Measurements from ENCODE around the gene CHRNE.
"Not testable (repeated sequence)": the region's sequence is repeated elsewhere in the genome, so short reads cannot be mapped to it uniquely, and the experiment has no call there.

The CHRNE gene

DNA sequence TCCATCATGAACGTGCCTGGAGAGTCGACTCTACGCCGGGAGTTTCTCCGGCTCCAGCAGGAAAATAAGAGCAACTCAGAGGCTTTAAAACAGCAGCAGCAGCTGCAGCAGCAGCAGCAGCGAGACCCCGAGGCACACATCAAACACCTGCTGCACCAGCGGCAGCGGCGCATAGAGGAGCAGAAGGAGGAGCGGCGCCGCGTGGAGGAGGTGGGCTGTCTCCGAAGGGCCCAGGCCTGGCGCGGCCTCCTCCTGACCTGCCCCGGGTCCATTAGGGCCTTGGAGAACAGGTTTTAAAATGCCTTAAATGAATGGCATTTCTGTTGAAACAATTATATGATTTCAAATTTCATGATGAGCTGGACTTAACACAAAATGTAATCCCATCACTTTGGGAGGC, 15.3 kb downstream of the CHRNE start:
- DNase-seq (ENCODE audit: low spot score) = no peak

DNA sequence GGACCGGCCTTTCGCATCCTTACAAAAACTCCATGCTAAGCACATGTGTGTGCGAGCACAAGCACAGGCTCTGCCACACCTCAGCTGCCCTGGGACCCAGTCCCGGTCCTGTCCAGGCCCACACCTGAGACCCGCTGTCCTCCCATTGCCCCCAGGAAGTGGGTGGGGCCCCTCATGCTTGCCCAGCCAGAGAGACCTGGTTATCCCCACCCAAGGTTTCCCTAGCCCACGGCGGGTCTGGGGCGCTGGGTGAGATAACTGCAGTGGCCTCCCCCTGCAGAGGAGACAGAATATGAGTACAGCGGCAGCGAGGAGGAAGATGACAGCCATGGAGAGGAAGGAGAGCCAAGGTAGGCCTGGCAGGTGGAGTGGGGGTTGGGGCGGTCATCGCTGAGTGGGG, 16.1 kb downstream of the CHRNE start:
- DNase-seq (ENCODE audit: low spot score) = no peak

DNA sequence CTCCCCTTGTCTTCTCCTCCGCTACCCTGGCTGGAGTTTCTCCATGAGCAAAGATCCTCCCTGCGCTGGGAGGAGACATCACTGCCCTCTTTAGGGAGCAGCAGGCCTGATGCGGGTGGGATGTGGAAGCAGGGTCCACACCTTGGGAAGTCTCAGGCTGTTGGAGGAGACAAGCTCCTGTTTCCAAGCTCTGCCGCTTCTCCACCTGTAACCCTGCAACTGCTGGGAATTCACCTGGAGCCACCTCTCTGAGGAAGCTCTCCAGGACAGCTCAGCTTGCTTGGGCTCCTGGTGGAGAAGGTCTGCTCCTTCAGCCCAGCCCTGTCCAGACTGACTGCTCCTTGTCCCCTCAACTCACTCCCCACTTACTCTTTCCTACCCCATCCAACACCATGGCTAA, 18.4 kb downstream of the CHRNE start:
- no peak for DNase-seq (ENCODE audit: low spot score)

DNA sequence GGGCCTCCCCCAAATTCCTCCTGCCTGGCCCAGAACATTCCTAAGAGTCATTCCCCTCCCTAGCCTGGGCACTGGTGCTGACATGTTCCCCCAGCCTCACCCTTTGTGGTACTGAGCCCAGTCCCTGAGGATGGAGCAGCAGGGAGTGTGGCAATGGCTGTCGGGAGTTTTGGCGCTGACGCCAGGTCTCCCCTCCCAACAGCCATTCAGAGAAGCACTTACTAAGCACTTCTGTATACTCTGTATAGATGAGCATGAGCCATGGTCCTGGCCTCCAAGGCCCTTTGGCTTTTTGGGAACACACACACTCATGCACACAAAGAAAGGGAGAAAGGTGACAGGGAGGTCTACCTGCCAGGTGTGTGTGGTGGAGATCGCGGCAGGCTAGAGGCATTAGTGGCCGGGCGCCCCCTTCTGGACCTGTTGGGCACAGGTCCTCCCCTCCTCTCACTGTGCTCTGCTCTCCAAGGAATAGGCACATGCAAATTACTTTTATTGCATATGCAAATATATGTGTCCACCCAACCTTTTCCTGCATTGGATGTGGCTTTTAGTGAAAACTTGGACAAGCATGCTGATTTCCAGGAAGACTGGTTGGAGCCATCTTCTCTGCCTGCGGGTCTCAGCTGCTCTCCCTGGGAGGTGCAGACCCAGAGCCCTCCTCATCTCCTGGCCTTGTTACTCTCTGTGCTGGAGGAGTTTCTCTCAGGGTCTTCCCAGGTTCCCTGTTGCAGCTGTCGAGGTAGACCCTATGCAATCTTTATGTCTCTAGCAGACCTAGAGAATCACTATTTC, 20.9 kb downstream of the CHRNE start:
- DNase-seq (ENCODE audit: low spot score) = peak; percentile 61

DNA sequence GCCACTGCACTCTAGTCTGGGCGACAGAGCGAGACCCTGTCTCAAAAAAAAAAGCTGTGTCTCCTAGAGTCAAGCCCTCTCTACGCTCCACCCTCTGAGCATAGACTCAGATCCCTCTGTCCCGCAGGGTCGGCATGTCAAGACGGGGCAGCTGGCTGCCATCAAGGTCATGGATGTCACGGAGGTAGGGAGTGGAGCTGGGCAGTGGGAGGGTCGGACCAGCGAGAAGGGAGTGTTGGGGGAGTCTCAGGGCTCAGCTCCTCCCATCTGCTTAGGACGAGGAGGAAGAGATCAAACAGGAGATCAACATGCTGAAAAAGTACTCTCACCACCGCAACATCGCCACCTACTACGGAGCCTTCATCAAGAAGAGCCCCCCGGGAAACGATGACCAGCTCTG, 22.0 kb downstream of the CHRNE start:
- DNase-seq (ENCODE audit: low spot score) = no peak

DNA sequence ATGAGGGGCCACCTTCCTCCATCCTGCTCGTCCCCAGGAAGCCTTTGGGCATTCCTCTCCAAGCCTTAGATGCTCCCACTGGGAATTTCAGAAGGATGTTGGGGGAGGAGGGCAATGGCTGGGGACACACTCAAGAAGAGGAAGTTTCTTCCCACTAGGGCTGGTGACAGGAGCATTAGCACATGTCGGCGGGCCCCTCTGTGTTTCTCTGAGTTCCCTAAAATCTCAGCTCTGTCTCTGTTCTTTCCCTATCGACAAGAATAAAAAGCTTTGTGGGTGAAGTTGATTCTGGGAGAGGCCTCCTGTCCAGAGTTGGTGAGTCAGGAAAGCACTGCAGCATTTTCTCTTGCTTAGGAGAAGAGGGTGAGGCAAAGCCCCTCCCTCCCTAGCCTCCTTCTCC, 23.3 kb downstream of the CHRNE start:
- no peak for DNase-seq (ENCODE audit: low spot score)

DNA sequence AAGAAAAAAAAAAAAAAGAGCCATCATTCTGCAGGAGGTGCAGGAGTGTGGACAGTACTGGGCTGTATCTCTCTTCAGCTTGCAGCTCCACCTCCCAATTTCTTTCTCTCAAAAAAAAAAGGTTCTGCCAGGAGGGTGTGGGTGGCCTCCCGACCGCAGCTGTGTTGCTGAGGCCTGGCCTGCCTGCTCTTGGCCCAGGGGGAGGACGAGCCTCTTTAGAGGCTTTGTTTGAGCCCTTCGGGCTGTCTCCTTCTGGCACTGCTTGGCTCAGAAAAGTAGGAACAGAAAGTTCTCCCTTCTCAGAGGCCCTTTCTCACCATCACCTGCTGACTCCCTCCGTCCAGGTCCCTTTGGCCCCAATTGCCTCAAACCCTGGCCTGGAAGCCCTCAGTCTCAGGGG, 25.8 kb downstream of the CHRNE start:
- no peak for DNase-seq (ENCODE audit: low spot score)

DNA sequence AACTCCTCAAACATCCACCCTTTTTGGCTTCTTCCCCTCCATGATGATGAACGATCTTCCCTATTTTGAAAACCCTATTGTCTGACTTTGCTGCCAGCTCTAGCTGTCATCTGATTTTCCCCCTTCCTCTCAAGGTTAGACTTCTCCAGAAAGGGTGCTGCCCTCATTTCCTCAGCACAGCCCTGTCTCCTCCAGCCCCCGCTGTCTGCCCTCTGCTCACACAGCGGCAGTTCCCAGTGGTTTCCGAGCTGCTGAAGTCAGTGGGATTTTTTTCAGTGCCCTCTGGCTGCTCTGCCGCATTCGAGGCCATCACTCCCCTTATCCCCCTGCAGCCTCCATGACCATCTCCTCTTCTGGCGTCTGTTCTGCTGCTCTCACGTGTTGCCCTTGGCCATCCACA, 30.1 kb downstream of the CHRNE start:
- no peak for DNase-seq (ENCODE audit: low spot score)

DNA sequence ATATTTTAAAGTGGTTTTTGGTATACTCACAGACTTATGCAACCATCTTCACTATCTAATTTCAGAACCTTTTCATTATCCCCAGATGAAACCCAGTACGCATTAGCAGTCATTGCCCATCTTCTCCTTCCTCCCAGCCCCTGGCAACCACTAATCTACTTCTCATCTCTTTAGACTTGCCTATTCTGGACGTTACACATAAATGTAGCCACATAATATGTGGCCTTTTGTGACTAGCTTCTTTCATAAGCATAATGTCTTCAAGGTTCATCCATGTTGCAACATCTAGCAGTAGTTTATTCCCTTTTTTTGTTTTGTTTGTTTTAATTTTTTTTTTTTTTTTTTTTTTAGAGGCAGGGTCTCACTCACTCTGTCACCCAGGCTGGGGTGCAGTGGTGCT, 32.0 kb downstream of the CHRNE start:
- DNase-seq (ENCODE audit: low spot score) = no peak

DNA sequence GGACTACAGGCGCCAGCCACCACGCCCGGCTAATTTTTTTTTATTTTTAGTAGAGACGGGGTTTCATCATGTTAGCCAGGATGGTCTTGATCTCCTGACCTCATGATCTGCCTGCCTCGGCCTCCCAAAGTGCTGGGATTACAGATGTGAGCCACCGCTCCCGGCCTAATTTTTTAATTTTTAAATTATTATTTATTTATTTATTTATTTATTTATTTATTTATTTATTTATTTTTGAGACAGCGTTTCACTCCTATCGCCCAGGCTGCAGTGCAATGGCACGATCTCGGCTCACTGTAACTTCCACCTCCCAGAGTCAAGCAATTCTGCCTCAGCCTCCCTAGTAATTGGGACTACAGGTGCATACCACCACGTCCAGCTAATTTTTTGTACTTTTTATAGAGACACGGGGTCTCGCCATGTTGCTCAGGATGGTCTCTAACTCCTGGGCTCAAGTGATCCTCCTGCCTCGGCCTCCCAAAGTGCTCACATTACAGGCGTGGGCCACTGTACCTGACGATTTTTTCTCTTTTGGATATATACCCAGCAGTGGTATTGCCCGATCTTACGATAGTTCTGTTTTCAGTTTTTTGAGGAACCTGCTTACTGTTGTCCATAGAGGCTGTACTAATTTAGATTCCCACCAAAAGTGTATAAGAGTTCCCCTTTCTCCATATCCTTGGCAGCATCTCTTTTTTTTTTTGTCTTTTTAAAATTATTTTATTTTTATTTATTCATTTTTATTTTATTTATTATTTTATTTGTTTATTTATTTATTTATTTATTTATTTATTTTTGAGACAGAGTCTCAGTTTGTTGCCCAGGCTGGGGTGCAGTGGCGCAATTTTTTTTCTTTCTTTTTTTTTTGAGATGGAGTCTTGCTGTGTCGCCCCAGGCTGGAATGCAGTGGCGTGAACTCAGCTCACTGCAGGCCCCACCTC, 33.6 kb downstream of the CHRNE start:
- DNase-seq (ENCODE audit: low spot score) = not testable (repeated sequence)

DNA sequence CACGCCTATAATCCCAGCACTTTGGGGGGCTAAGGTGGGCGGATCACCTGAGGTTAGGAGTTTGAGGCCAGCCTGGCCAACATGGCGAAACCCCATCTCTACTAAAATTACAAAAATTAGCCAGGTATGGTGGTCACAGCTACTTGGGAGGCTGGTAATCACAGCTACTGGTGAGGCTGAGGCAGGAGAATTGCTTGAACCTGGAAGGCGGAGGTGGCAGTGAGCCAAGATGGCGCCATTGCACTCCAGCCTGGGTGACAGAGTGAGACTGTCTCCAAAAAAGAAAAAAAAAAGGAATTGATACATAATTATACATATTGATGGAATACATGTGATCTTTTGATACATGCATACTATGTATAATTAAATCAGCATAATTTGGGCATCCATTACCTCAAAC, 35.4 kb downstream of the CHRNE start:
- DNase-seq (ENCODE audit: low spot score) = not testable (repeated sequence)

DNA sequence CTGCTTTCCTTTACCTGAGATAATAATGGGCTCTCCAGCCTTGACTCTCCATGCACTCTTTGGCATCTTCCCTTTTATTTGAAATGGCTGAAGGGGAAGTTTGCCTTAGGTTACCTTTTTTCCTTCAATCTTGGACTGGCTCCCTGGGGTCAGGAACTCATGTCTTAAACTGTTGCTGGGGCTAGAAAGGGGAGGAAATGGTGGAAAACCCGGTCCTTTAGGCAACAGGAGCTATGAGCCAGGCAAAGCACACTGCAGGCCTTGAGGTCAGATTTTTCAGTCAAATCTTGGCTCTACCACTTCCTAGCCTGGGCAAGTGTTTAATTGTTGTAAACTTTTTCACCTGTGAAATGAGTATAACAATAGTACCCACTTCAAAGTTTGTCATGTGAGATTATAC, 39.6 kb downstream of the CHRNE start:
- DNase-seq (ENCODE audit: low spot score) = no peak

DNA sequence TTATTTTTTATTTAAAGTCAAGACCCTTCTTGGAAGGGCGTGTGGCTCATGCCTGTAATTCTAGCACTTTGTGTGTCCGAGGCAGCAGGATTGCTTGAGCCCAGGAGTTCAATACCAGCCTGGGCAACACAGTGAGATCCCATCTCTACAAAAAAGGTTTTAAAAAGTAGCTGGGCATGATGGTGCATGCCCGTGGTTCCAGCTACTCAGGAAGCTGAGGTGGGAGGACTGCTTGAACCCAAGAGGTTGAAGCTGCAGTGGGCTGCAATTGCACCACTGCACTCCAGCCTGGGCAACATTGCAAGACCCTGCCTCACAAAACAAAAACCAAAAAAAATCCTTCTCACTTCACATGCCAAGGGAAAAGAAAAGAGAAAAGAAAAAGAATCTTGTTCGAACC, 40.2 kb downstream of the CHRNE start:
- DNase-seq (ENCODE audit: low spot score) = no peak

DNA sequence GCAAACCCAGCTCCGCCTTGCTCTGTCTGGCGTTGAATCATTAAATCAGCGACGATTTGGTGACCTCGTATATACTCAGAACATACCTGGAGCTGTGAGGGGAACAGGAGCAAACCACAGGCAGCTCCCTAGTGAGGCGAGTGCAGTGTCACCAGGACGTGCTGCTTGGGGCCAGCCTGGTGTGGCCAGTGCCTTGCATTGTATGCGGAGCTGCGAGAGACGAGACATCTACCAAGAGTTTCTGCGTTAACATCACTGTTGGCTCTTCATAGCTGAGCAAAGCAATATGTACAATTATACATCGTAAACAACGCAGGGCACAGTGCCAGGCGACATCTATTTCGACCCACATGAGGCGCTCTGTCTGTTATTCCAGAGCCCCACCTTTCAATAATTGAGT, 41.8 kb downstream of the CHRNE start:
- no peak for DNase-seq (ENCODE audit: low spot score)

DNA sequence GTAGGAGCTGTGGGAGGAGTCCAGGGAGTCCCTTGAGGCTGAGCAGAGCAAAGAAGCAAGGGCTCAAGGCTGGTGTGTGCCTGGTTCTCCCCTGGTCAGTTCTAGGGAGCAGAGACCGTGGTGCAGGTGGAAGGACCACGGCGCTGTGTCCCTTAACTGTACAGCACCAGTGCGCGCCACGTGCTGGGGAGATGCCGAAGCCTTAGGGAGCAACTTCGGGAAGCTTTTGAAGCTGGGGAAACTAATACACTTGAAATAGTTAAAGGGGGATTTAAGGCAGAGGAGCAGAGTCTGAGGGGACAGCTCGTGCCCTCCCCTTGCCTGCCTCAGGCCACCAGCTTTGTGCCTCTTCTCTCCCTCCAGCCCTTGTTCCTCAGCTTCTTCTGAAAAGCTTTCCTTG, 42.2 kb downstream of the CHRNE start:
- no peak for DNase-seq (ENCODE audit: low spot score)

DNA sequence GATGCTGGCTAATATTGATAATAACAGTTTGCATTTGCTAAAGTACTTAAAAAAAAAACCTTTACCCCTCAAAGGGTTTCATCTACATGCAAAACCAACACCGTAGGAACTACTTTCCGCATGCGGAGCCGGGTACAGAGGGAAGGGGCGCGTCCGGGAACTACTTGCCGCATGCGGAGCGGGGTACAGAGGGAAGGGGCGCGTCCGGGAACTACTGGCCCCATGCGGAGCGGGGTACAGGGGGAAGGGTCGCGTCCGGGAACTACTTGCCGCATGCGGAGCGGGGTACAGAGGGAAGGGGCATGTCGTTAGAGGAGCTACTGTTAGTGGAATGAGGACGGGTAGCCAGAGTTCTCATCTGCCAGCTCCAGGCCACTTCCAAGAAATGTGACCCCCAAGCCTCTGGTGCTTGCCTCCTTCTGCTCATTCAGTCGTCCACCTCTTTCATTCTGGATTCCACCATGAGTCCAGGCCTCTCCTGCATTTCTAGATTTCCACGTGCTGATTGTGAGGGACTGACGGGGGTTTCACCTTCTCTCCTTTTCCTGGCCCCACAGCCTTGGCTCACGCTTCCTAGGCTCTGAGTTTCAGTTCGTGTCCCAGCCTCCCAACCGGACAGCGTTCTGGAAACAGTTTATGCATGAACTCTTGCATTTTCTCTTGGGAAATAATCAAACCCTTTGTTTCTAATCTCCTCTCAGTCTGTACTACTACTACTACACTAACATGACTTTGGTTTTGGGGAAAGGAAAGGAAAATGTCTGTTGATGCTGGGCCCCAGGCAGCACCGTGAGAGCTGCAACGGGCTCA, 42.9 kb downstream of the CHRNE start:
- no peak for DNase-seq (ENCODE audit: low spot score)

DNA sequence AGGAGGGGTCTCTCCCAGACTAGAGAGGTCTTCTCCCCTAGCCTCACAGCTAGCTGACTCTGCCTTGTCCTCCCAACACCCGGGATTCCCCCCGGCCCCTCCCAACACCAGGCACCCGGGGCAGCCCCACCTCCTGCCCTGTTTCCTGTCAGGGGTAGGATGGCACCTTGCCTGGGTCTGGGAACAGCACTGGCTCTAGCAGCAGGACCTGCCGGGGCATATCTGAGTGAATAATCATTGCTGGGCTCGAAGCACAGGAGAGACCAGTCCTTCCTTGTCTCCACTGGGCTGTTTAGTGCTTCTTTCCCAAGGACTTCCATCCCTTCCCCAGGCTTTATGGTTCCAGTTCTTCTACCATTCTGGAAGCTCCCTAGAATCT, 44.0 kb downstream of the CHRNE start:
- DNase-seq (ENCODE audit: low spot score) = peak; percentile 50

DNA sequence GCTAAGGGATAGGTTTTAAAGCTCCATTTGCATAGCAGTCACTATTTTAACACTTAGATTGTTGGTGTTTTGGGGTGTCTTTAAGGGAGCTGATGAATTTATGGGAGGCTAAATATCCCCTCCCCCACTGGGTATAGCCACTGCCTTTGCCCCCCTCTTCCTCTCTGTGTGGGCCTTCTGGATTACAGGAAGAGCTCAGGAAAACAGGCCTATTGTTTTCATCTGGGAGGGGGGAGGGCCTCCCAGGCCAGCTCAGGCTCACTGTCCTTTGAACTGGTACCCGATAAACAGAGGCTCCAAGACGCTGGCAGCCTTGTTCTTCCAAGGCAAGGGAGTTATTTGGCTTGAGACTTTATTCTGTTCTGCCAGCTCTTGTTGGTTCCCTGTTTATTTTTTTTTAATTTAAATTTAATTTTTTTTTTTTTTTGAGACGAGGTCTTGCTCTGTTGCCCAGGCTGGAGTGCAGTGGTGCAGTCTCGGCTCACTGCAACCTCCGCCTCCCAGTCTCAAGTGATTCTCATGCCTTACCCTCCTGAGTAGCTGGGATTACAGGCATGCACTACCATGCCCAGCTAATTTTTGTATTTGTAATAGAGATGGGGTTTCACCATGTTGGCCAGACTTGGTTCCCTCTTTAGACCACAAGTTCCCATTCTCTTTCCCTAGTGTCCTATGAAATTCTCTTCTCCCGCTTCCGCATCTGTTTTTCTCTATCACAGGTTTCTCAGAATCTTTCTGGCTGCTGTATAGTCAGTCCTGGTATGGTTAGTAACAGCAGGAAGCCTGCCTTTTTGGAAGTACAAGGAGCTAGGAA, 44.6 kb downstream of the CHRNE start:
- DNase-seq (ENCODE audit: low spot score) = peak; percentile 31

DNA sequence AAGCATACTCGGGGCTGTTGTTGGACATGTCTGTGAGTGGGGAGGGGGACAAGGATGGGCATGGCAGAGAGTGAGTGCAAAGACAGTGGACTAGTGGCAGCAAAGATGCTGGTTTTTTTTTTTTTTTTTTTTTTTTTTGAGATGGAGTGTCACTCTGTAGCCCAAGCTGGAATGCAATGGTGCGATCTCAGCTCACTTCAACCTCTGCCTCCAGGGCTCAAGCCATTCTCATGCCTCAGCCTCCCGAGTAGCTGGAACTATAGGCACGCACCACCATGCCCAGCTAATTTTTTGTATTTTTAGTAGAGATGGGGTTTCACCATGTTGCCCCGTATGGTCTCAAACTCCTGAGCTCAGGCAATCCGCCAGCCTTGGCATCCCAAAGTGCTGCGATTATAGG, 45.6 kb downstream of the CHRNE start:
- not testable (repeated sequence) for DNase-seq (ENCODE audit: low spot score)

DNA sequence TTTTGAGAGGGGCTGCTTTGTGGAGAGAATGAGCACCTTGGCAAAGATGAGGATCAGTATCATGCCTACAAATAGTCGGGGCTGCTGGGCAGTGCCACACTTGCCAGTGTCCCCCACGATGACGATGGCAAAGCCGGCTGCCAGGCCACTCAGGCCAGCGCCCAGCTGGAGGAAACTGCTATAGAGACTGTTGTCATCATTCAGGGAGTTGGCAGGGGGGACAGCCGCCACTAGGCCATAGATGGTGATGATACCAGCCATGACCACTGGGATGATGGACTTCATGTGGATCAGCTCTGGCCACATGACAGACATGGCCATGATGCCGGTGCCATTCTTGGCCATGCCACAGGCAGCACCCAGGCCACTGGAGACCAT, 46.0 kb downstream of the CHRNE start:
- no peak for DNase-seq (ENCODE audit: low spot score)

DNA sequence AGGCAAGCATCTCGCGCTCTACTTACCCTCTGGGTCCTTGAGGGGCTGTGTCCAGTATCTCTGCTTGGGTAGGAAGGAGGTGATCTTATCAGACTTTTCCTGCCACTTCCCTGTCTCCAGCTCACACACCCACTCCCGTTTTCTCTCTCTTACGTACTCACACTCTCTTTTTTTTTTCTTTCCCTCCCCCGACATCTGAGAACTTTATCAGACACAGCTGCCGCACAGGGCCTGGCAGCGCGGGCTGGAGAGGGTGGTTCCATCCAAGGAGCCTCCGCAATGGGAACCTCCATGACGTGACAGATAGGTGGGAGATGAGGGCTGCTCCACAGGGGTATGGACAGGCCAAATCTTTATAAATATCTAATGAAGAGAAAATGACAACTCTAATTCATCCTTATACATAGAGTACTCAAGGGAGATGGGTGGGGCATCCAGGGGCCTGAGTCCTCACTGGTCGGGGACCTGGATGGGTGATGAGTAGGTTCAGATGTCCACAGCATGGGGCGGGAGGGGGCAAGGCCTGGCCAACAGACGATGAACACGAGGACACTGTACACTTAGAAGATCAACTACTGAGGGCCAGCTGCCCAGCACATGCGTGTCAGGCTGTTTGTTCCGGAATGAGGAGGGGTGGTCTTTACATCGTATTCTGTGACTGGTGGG, 46.5 kb downstream of the CHRNE start:
- DNase-seq (ENCODE audit: low spot score) = no peak

All from GM03348 (cell line).